ENCODE results near the gene ATXN7L1.

GRCh38 chr7:105647591-105647990, 228.8 kb downstream of the ATXN7L1 start:
- TF ChIP-seq ZFP3 (CRISPR knock-in tag; IDR thresholded peaks at IDR 0.05) (no peak), ZFP30 (CRISPR knock-in tag; IDR thresholded peaks at IDR 0.05) (no peak), ZNF565 (CRISPR knock-in tag; conservative IDR thresholded peaks at IDR 0.05; ENCODE audit: low read depth) (no peak), SNAI2 (CRISPR knock-in tag; IDR thresholded peaks at IDR 0.05) (no peak), POU6F1 (CRISPR knock-in tag; IDR thresholded peaks at IDR 0.05; ENCODE audit: borderline replicate concordance, low read depth) (no peak), ISL1 (CRISPR knock-in tag; IDR thresholded peaks at IDR 0.05) (no peak), ZNF70 (CRISPR knock-in tag; IDR thresholded peaks at IDR 0.05) (no peak), PATZ1 (CRISPR knock-in tag; IDR thresholded peaks at IDR 0.05; ENCODE audit: borderline replicate concordance) (no peak), CREB5 (CRISPR knock-in tag; IDR thresholded peaks at IDR 0.05; ENCODE audit: low read depth) (no peak), TOX (CRISPR knock-in tag; IDR thresholded peaks at IDR 0.05; ENCODE audit: borderline replicate concordance) (no peak), BACH2 (CRISPR knock-in tag; IDR thresholded peaks at IDR 0.05; ENCODE audit: borderline replicate concordance) (no peak), CSRNP3 (CRISPR knock-in tag; IDR thresholded peaks at IDR 0.05) (no peak)
